Activated naive CD8-positive, alpha-beta T cell treated with anti-CD3 and anti-CD28 coated beads, Interleukin-2, amount 50 U/mL, for 24 hours (primary cell): ENCODE results near the gene GIPC2.
"Not testable (repeated sequence)": the region's sequence is repeated elsewhere in the genome, so short reads cannot be mapped to it uniquely, and the experiment has no call there.

Experiments
- ATAC-seq: fragments of 150-1000 bp; cut with Tn5 transposase; one replicate; pipeline ENCODE4 v1.10.0; 2021
- DNase-seq: peaks from one replicate; pipeline ENCODE4 v3.0.0; 2021
- H3K27ac Mint-ChIP-seq: one replicate; pipeline ENCODE4 v1.8.0; 2021; ENCODE audit warnings: mild to moderate bottlenecking, mixed read lengths
- H3K27me3 Mint-ChIP-seq: one replicate; pipeline ENCODE4 v1.8.0; 2021; ENCODE audit warnings: mixed read lengths
- H3K36me3 Mint-ChIP-seq: one replicate; pipeline ENCODE4 v1.8.0; 2021; ENCODE audit warnings: low read depth, mixed read lengths
- H3K4me1 Mint-ChIP-seq: one replicate; pipeline ENCODE4 v1.8.0; 2021; ENCODE audit warnings: mixed read lengths
- H3K4me3 Mint-ChIP-seq: one replicate; pipeline ENCODE4 v1.8.0; 2021; ENCODE audit warnings: mild to moderate bottlenecking, moderate library complexity, mixed read lengths
- H3K9me3 Mint-ChIP-seq: one replicate; pipeline ENCODE4 v1.8.0; 2021; ENCODE audit warnings: mixed read lengths

Gene GIPC2

DNA sequence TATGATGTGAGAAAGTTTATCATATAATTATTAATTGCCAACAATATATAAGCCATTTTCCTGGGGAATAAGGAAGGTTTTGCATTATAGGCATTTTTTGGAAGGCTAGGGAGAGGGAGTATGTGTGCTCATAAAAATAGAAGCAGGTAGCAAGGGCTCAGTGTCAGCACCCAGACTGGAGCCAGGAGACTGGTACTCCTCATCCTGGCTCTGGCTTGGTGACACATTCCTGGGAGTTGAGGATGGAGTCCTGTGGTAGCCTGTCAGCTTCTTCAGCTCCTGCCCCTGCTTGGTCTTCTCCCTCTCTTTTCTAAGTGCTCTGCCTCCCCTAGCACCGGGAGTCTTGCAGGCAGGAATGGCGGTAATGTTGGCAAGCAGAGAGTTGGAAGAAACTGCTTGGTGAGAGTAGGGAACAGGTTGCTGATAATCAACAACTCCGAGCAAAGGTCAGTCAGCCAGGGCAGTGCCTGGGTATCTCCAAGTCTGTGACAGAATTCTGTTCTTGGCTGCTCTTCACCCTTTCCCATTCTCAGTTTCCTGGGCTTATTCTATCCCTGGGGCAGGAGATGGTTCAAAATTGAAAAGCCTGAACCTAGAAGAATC, 23.0 kb downstream of the GIPC2 start:
- Mint-ChIP-seq H3K27ac (no peak overlapping the region), H3K4me1 (peaks cover 5% of the 10 kb centered on the region), H3K27me3 (peaks cover 6% of the 10 kb centered on the region), H3K4me3 (no peak overlapping the region), H3K36me3 (no peaks in the 10 kb centered on the region), H3K9me3 (no peaks in the 10 kb centered on the region)
- ATAC-seq (no peak), DNase-seq (no peak)

DNA sequence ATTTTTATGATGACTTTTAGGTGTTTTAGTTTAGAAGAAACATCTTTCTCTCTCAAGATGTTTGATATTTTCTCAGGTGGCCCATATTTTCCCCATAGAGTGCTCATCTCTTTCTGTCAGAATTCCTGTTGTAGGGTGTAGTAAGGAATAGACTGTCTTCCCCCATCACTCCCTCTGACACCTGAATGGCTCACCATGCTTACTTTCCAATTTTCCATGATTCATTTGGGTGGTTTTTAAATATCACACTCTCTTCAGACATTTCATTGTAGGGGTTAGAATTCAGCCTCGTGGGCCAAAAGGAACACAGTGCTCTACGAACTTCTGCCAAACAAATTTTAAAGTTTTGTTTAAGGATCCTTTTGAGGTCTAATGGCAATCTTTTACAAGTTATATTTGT, 24.0 kb downstream of the GIPC2 start:
- no peaks in the 10 kb centered on the region for H3K9me3 Mint-ChIP-seq
- ATAC-seq = no peak
- H3K36me3 Mint-ChIP-seq = no peaks in the 10 kb centered on the region
- no peak for DNase-seq
- H3K4me3 Mint-ChIP-seq = no peak overlapping the region
- peaks cover 5% of the 10 kb centered on the region for H3K4me1 Mint-ChIP-seq
- no peak overlapping the region for H3K27ac Mint-ChIP-seq
- peaks cover 6% of the 10 kb centered on the region for H3K27me3 Mint-ChIP-seq

DNA sequence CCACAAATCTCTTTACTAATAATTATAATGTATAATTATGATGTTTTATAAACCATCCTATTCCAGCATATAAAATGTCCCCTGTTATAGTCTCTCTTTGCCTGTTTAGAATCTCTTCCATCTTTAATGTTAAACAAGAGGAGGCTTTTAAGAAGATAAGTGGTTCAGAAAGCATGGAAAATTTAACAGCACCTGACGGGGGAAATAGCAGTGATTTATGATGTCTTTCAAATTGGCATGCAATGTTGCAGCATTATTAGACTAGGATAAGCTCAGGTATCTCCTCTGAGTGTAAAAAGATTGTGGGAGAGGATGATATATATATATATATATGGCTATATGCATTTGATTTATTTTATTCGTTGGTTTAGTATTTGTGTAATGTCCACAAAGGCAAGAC, 24.4 kb downstream of the GIPC2 start:
- Mint-ChIP-seq H3K36me3 (no peaks in the 10 kb centered on the region), H3K4me1 (peaks cover 5% of the 10 kb centered on the region), H3K27ac (no peak overlapping the region), H3K27me3 (peaks cover 6% of the 10 kb centered on the region), H3K9me3 (no peaks in the 10 kb centered on the region), H3K4me3 (no peak overlapping the region)
- DNase-seq (no peak), ATAC-seq (no peak)

DNA sequence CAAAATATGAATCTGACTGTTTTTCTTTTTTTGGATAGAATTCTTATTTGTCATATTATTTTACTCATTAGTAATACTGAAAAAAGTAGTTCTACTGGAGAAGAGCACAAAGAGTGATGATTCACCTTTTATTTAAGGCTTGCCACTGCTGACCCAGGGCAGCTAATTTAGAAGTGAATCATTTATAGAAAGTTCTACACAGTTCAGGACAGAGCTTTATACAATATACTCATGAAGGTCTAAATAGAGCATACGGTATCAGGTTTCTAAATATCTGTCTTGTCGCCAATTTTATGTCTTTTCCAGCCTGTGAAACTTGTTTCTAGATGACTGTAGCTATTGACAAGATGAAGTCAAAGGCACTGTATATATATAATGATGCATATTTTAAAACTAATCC, 25.0 kb downstream of the GIPC2 start:
- DNase-seq = no peak
- Mint-ChIP-seq H3K27me3 (peaks cover 6% of the 10 kb centered on the region), H3K36me3 (no peaks in the 10 kb centered on the region), H3K4me1 (peaks cover 5% of the 10 kb centered on the region), H3K27ac (no peak overlapping the region), H3K9me3 (no peaks in the 10 kb centered on the region), H3K4me3 (no peak overlapping the region)
- ATAC-seq = peak; percentile 61

DNA sequence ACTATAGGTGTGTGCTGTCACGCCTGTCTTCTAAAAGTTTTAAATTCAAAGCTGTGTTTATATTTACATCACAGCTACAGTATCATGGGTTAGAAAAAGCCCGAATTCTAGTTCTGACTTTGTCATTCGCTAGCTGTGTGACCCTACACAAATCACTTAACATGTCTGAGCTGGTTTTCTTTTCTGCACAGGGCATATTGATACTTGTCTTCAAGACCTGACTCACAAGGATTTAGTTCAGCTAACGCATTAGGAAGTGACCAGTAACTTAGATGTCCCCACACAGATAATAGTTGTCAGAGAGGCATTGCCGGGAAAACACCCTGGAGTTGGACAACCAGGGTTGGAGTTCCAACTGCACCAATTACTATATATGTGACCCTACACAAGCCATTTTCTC, 25.9 kb downstream of the GIPC2 start:
- Mint-ChIP-seq H3K4me3 (no peak overlapping the region), H3K27ac (no peak overlapping the region), H3K36me3 (no peaks in the 10 kb centered on the region), H3K27me3 (peaks cover 6% of the 10 kb centered on the region), H3K4me1 (peaks cover 5% of the 10 kb centered on the region), H3K9me3 (no peaks in the 10 kb centered on the region)
- ATAC-seq (no peak), DNase-seq (no peak)

DNA sequence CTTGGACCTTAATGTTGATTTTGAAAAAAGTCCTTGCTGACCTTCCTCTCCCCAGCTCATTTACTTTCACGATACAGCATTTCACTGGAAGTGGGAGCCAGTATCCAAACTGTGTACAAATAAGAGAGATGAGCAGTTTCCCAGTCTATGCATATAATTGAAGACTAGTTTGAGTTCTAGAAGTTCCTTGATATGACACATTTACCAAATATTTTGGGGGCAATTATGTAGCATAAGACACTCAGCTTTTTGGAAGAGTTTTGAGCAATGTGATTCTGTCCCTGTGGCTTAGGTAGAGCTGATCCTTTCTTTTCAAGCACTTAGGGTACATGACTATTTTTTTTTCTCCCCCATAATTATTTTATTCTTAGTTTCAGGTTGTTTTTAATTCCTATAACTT, 26.4 kb downstream of the GIPC2 start:
- Mint-ChIP-seq H3K4me1 (peaks cover 5% of the 10 kb centered on the region), H3K36me3 (no peaks in the 10 kb centered on the region), H3K4me3 (no peak overlapping the region), H3K27ac (no peak overlapping the region), H3K27me3 (peaks cover 6% of the 10 kb centered on the region), H3K9me3 (no peaks in the 10 kb centered on the region)
- no peak for ATAC-seq
- DNase-seq = no peak

DNA sequence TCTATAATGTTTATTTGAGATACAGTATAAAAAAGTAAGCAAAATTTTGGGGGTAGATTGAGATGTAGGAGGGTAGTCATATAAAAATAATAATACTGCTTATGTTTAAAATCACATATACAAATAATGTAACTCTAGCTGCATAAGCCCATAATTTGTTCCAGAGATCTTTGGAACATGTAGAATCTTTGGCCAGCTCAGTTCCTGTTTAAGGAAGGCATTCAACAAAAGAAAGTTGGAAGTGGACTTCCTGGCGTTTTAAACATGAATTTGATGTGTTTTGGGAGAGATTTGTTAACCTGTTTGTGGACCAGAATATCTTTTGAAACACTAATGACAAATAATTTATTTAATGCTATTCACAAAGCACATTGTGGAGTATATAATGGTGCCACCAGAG, 27.7 kb downstream of the GIPC2 start:
- DNase-seq (no peak), ATAC-seq (no peak)
- Mint-ChIP-seq H3K4me3 (no peak overlapping the region), H3K36me3 (no peaks in the 10 kb centered on the region), H3K27me3 (peaks cover 6% of the 10 kb centered on the region), H3K9me3 (no peaks in the 10 kb centered on the region), H3K27ac (no peak overlapping the region), H3K4me1 (peaks cover 5% of the 10 kb centered on the region)

DNA sequence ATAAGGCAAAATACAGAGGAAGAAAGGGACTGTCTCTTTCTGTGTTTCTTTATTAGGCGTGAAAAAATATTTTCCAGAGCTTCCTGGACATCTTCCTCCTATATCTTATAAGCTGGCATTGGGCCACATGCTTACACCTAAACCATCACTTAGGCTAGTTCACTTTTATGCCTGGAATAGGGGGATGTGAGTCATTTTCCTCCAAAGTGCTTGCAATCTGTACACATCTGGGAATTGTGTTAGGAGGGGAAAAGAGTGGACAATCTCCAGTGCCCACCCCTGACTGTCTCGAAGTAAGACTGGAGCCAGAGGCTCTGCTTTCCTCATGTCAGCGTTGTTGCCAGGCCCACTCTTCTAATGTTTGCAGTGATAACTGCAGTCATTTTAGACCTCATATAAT, 29.9 kb downstream of the GIPC2 start:
- no peaks in the 10 kb centered on the region for H3K9me3 Mint-ChIP-seq
- no peak overlapping the region for H3K4me3 Mint-ChIP-seq
- ATAC-seq = no peak
- DNase-seq = no peak
- H3K27ac Mint-ChIP-seq = no peak overlapping the region
- H3K4me1 Mint-ChIP-seq = peaks cover 16% of the 10 kb centered on the region
- peaks cover 3% of the 10 kb centered on the region for H3K27me3 Mint-ChIP-seq
- no peaks in the 10 kb centered on the region for H3K36me3 Mint-ChIP-seq

DNA sequence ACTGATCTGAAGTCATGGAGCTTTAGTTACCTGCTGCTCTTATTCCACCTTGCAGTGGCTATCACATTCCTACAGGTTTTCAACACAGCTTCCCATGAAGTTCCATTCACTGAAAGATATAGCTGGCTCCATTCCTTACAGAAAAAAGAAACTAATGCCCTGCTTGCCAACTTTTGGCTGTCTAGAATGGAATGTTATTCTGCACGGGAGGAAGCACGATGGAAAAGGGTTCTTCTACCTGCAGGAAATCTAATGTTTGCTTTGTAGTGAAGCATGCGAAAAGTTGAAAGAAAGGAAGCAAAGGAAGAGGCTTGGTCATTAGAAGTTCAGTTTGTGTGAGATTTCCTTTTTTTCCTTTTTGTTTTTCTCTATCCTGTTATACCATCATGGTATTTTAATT, 32.6 kb downstream of the GIPC2 start:
- H3K36me3 Mint-ChIP-seq = no peaks in the 10 kb centered on the region
- H3K4me1 Mint-ChIP-seq = peaks cover 22% of the 10 kb centered on the region
- peaks cover 1% of the 10 kb centered on the region for H3K27me3 Mint-ChIP-seq
- H3K27ac Mint-ChIP-seq = no peak overlapping the region
- no peak for DNase-seq
- ATAC-seq = no peak
- no peak overlapping the region for H3K4me3 Mint-ChIP-seq
- no peaks in the 10 kb centered on the region for H3K9me3 Mint-ChIP-seq

DNA sequence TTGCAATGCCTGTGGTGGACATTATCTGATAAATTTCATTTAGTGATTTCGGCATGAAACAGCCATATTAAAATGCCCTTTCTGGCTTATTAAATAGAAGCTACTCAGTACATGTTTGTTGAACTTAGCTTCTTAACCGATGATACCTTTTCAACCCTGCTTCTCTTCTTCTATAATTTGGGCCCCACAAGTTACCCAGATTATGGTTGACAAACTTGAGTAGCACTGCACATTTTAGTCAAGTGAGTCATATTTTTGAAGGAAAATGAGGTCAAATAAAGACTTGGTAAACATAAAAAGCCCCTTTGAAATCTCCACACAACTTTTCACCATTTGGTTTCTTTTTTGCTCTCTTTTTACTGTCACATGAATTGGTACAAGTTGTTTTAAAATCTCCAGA, 33.8 kb downstream of the GIPC2 start:
- H3K27ac Mint-ChIP-seq = no peak overlapping the region
- DNase-seq = no peak
- no peaks in the 10 kb centered on the region for H3K27me3 Mint-ChIP-seq
- H3K4me3 Mint-ChIP-seq = no peak overlapping the region
- H3K36me3 Mint-ChIP-seq = no peaks in the 10 kb centered on the region
- no peaks in the 10 kb centered on the region for H3K9me3 Mint-ChIP-seq
- ATAC-seq = peak; percentile 28
- peaks cover 22% of the 10 kb centered on the region for H3K4me1 Mint-ChIP-seq

DNA sequence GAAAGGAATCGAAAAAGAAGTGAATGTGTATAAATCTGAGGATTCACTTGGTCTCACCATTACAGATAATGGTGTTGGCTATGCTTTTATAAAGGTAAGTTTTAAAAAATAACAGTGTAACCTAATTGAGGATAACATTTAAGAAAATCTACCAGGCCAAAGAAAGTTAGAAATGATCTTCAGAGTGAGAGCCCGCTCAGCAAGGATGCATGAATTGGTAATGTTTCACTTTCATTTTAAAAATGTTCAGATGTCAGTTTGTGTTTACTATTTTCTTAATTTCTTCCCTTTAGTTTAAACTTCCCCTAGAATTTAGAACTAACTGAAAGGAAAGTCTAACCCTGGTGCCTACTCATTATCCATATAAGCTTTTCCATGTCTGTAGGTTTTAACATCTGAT, 35.0 kb downstream of the GIPC2 start:
- peaks cover 7% of the 10 kb centered on the region for H3K9me3 Mint-ChIP-seq
- H3K36me3 Mint-ChIP-seq = no peaks in the 10 kb centered on the region
- ATAC-seq = no peak
- H3K27me3 Mint-ChIP-seq = peaks cover 3% of the 10 kb centered on the region
- H3K4me3 Mint-ChIP-seq = peak overlapping the region; percentile 35
- H3K27ac Mint-ChIP-seq = peak overlapping the region; percentile 33
- DNase-seq = no peak
- H3K4me1 Mint-ChIP-seq = peaks cover 22% of the 10 kb centered on the region

DNA sequence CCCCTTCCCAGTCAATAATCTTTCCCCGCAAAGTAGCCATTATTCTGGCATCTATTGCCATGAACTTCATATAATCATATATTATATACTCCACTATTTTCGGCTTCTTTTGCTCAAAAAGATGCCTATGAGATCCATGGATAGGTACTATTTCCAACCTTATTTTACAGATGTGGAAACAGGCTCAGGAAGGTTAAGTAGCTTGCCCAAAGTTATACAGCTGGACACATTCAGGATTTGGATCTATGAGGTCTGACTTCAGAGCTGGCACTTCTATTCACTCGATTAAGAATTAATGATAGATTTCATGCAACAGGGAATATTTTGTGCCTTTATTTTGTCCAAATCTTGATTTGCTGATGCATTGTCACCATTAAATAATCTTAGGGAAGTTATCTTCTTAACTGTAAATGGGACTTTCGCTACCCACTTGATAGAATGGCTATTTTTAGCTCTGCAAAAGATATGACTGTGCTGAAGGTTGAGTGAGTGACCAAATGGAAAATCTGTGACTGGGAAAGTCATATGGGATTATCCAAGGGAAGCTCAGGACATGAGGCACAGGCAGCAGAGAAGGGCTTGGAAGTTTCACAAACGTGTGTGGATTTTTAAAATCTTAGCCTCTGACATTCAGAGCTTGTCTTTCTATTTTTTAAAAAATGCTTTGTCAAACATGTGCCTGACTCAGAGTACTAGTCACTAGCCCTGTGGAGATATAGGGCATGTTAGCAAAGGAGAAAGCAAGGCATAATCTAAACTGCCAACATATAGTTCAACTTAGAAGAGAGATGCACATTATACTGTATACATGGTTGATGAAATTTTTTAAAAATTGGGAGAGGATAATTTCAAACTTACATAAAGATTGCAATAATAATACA, 36.5 kb downstream of the GIPC2 start:
- H3K36me3 Mint-ChIP-seq = no peaks in the 10 kb centered on the region
- DNase-seq = no peak
- H3K9me3 Mint-ChIP-seq = peaks cover 21% of the 10 kb centered on the region
- ATAC-seq = no peak
- no peak overlapping the region for H3K4me3 Mint-ChIP-seq
- H3K27me3 Mint-ChIP-seq = peaks cover 3% of the 10 kb centered on the region
- H3K27ac Mint-ChIP-seq = no peak overlapping the region
- peaks cover 22% of the 10 kb centered on the region for H3K4me1 Mint-ChIP-seq

DNA sequence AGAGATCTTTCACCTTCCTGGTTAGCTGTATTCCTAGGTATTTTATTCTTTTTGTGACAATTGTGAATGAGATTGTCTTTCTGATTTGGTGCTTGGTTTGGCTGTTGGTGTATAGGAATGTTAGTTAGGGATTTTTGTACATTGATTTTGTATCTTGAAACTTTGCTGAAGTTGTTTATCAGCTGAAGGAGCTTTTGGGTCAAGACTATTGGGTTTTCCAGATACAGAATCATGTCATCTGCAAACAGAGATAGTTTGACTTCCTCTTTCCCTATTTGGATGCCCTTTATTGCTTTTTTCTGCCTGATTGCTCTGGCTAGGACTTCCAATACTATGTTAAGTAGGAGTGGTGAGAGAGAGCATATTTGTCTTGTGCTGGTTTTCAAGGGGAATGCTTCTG, 38.9 kb downstream of the GIPC2 start:
- peaks cover 25% of the 10 kb centered on the region for H3K9me3 Mint-ChIP-seq
- peaks cover 17% of the 10 kb centered on the region for H3K4me1 Mint-ChIP-seq
- not testable (repeated sequence) for H3K36me3 Mint-ChIP-seq, H3K4me3 Mint-ChIP-seq, H3K27me3 Mint-ChIP-seq, DNase-seq, H3K27ac Mint-ChIP-seq, ATAC-seq

DNA sequence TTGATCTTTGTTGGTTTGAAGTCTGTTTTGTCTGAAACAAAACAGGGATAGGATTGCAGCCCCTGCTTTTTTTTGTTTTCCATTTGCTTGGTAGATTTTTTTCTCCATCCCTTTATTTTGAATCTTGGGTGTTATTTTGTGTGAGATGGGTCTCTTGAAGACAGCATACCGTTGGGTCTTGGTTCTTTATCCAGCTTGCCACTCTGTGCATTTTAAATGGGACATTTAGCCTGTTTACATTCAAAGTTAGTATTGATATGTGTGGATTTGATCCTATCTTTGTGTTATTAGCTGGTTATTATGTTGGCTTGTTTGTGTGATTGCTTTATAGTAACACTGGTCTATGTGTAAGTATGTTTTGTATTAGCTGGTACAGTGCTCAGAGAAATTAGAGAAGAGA, 40.9 kb downstream of the GIPC2 start:
- H3K27ac Mint-ChIP-seq = no peak overlapping the region
- peaks cover 6% of the 10 kb centered on the region for H3K27me3 Mint-ChIP-seq
- no peaks in the 10 kb centered on the region for H3K36me3 Mint-ChIP-seq
- ATAC-seq = no peak
- H3K4me3 Mint-ChIP-seq = no peak overlapping the region
- DNase-seq = no peak
- peaks cover 1% of the 10 kb centered on the region for H3K4me1 Mint-ChIP-seq
- H3K9me3 Mint-ChIP-seq = peaks cover 25% of the 10 kb centered on the region

DNA sequence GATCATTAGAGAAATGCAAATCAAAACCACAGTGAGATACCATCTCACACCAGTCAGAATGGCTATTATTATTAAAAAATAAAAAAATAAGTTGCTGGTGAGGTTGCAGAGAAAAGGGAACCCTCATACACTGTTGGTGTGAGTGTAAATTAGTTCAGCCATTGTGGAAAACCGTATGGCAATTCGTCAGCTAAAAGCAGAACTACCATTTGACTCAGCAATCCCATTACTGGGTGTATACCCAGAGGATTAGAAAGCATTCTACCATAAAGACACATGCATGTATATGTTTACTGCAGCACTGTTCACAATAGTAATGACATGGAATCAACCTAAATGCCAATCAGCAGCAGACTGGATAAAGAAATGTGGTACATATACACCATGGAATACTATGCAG, 42.2 kb downstream of the GIPC2 start:
- H3K9me3 Mint-ChIP-seq = peaks cover 25% of the 10 kb centered on the region
- no peak for DNase-seq
- ATAC-seq = no peak
- no peak overlapping the region for H3K4me3 Mint-ChIP-seq
- no peak overlapping the region for H3K27ac Mint-ChIP-seq
- H3K27me3 Mint-ChIP-seq = peaks cover 13% of the 10 kb centered on the region
- no peaks in the 10 kb centered on the region for H3K36me3 Mint-ChIP-seq
- H3K4me1 Mint-ChIP-seq = no peaks in the 10 kb centered on the region
